ENCODE results near the gene EYS. TPM values are rescaled to one million over a fixed set of nuclear protein-coding genes. Genes with fewer than 3 reads are reported as not detected.

The EYS gene
- total RNA-seq, 1 experiment from 2014 or later = not detected

- H3K36me3 Mint-ChIP-seq (ENCODE audit: insufficient read depth, unreplicated experiment) = no peaks in the 10 kb centered on the region
- DNase-seq = no peak
- H3K9me3 Mint-ChIP-seq (ENCODE audit: unreplicated experiment) = no peaks in the 10 kb centered on the region
- H3K36me3 ChIP-seq (ENCODE audit: control insufficient read depth, insufficient read depth, low read length) = no peaks in the 10 kb centered on the region
- no peaks in the 10 kb centered on the region for H3K9me3 ChIP-seq
- no peaks in the 10 kb centered on the region for H3K27me3 Mint-ChIP-seq (ENCODE audit: insufficient read depth, unreplicated experiment)
- POLR2A ChIA-PET = no interaction called here
- H3K4me3 Mint-ChIP-seq (ENCODE audit: unreplicated experiment) = no peak overlapping the region
- no peaks in the 10 kb centered on the region for H3K27me3 ChIP-seq (replicated peaks; ENCODE audit: control insufficient read depth, insufficient read depth, low read length)
- H3K4me1 ChIP-seq = no peaks in the 10 kb centered on the region
- no peak overlapping the region for H3K4me3 ChIP-seq (ENCODE audit: low read depth, low read length)
- intact Hi-C loops (cut with micrococcal nuclease; ENCODE audit: unreplicated experiment) = no loop called here
- TF ChIP-seq CTCF (IDR thresholded peaks at IDR 0.05; ENCODE audit: insufficient read depth in 1 of 2, low read depth in 1 of 2, low read length in 1 of 2, severe bottlenecking in 1 of 2, unreplicated experiment in 1 of 2) = no peak
- CTCF ChIA-PET = no interaction called here
- no peak overlapping the region for H3K27ac Mint-ChIP-seq (ENCODE audit: unreplicated experiment)
- no peaks in the 10 kb centered on the region for H3K4me1 Mint-ChIP-seq (ENCODE audit: low read depth, unreplicated experiment)
- no TSS peak for BruUV-seq (replicated peaks)
Observed at GRCh38 chr6:64777941-64778785, 928.9 kb downstream of the EYS start.

- H3K4me1 Mint-ChIP-seq (ENCODE audit: low read depth, unreplicated experiment) = no peaks in the 10 kb centered on the region
- no peak for DNase-seq
- Histone ChIP-seq H3K4me1 (no peaks in the 10 kb centered on the region), H3K9me3 (no peaks in the 10 kb centered on the region), H3K36me3 (ENCODE audit: control insufficient read depth, insufficient read depth, low read length) (no peaks in the 10 kb centered on the region), H3K27me3 (replicated peaks; ENCODE audit: control insufficient read depth, insufficient read depth, low read length) (no peaks in the 10 kb centered on the region), H3K4me3 (ENCODE audit: low read depth, low read length) (no peak overlapping the region)
- no peaks in the 10 kb centered on the region for H3K36me3 Mint-ChIP-seq (ENCODE audit: insufficient read depth, unreplicated experiment)
- TF ChIP-seq CTCF (IDR thresholded peaks at IDR 0.05; ENCODE audit: insufficient read depth in 1 of 2, low read depth in 1 of 2, low read length in 1 of 2, severe bottlenecking in 1 of 2, unreplicated experiment in 1 of 2) = no peak
- H3K9me3 Mint-ChIP-seq (ENCODE audit: unreplicated experiment) = no peaks in the 10 kb centered on the region
- BruUV-seq (replicated peaks) = no TSS peak
- no peak overlapping the region for H3K4me3 Mint-ChIP-seq (ENCODE audit: unreplicated experiment)
- no peaks in the 10 kb centered on the region for H3K27me3 Mint-ChIP-seq (ENCODE audit: insufficient read depth, unreplicated experiment)
- intact Hi-C loops (cut with micrococcal nuclease; ENCODE audit: unreplicated experiment) = no loop called here
- H3K27ac Mint-ChIP-seq (ENCODE audit: unreplicated experiment) = no peak overlapping the region
- ChIA-PET CTCF (no interaction called here), POLR2A (no interaction called here)
Observed at GRCh38 chr6:64776359-64776758, 930.7 kb downstream of the EYS start.

GRCh38 chr6:64774881-64775280 is 932.1 kb downstream of the EYS start:
- BruUV-seq (replicated peaks) = no TSS peak
- H3K9me3 Mint-ChIP-seq (ENCODE audit: unreplicated experiment) = no peaks in the 10 kb centered on the region
- POLR2A ChIA-PET = no interaction called here

More at GRCh38 chr6:64774881-64775280, 932.1 kb downstream of the EYS start:
- H3K27ac Mint-ChIP-seq (ENCODE audit: unreplicated experiment) = no peak overlapping the region
- no peaks in the 10 kb centered on the region for H3K9me3 ChIP-seq
- H3K4me3 ChIP-seq (ENCODE audit: low read depth, low read length) = no peak overlapping the region
- H3K4me1 ChIP-seq = no peaks in the 10 kb centered on the region
- no peak overlapping the region for H3K4me3 Mint-ChIP-seq (ENCODE audit: unreplicated experiment)
- H3K36me3 Mint-ChIP-seq (ENCODE audit: insufficient read depth, unreplicated experiment) = no peaks in the 10 kb centered on the region
- no peak for DNase-seq
- no peaks in the 10 kb centered on the region for H3K27me3 ChIP-seq (replicated peaks; ENCODE audit: control insufficient read depth, insufficient read depth, low read length)
- no peaks in the 10 kb centered on the region for H3K27me3 Mint-ChIP-seq (ENCODE audit: insufficient read depth, unreplicated experiment)
- no peaks in the 10 kb centered on the region for H3K36me3 ChIP-seq (ENCODE audit: control insufficient read depth, insufficient read depth, low read length)
- CTCF ChIA-PET = no interaction called here
- TF ChIP-seq CTCF (IDR thresholded peaks at IDR 0.05; ENCODE audit: insufficient read depth in 1 of 2, low read depth in 1 of 2, low read length in 1 of 2, severe bottlenecking in 1 of 2, unreplicated experiment in 1 of 2) = no peak
- intact Hi-C loops (cut with micrococcal nuclease; ENCODE audit: unreplicated experiment) = no loop called here
- H3K4me1 Mint-ChIP-seq (ENCODE audit: low read depth, unreplicated experiment) = no peaks in the 10 kb centered on the region

Measured in Caco-2 (cell line).